HG03457 (cell line): Measurements from ENCODE around the gene CKM.
"Not testable (repeated sequence)": the region's sequence is repeated elsewhere in the genome, so short reads cannot be mapped to it uniquely, and the experiment has no call there.

ENCODE experiments used
- ATAC-seq: cut with Tn5 transposase; IDR thresholded peaks from one replicate; pipeline ENCODE4 v1.9.1; 2021; ENCODE audit warnings: moderate number of reproducible peaks; ENCODE audit not compliant: unreplicated experiment

The CKM gene

GRCh38 chr19:45349430-45349941 is 26.8 kb upstream of the CKM start:
- no peak for ATAC-seq

DNA sequence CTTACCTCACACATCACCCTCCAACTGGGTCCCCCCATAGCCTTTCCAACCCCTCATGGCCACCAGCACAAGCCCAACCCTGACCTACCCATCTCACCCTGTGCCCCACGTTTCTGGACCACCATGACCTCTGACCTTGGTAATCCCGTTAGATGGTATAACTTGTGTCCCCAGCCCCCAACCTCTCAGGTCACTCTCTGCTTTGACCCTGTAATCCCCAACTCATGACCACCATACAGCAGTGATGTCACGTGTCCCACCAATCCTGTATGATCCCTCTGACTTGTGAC is 26.4 kb upstream of the CKM start:
- ATAC-seq: no peak

DNA sequence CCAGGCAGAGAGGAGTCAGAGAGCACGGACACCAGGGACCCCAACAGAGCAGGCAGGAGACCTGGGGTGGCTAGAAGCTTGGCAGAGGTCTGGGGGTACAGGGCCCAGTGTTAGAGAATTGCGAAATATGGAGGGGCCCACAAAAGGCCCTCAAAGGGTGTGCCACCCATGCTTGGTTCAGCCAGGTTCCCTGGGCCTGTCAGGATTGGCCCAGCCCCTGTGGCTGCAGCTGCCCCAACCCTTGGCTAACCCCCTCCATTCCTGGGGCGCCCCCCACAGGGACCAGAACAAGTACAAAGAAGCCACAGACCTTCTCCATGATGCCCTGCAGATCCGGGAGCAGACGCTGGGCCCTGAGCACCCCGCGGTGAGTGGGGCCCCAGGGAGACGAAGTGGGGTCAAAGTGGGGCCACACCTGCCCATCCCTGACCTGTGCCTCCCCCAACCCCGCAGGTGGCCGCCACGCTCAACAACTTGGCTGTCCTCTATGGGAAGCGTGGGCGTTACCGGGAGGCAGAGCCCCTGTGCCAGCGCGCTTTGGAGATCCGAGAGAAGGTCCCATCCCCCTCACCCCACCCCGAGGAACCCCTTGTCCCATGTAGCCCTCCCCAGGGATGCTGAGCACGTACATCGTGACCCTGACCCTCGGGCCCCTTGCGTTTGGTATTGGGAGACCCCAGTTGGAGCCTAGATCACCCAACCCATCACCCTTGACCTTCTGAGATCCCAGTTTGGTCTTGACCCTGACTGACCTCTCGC is 25.9 kb upstream of the CKM start:
- ATAC-seq: no peak

DNA sequence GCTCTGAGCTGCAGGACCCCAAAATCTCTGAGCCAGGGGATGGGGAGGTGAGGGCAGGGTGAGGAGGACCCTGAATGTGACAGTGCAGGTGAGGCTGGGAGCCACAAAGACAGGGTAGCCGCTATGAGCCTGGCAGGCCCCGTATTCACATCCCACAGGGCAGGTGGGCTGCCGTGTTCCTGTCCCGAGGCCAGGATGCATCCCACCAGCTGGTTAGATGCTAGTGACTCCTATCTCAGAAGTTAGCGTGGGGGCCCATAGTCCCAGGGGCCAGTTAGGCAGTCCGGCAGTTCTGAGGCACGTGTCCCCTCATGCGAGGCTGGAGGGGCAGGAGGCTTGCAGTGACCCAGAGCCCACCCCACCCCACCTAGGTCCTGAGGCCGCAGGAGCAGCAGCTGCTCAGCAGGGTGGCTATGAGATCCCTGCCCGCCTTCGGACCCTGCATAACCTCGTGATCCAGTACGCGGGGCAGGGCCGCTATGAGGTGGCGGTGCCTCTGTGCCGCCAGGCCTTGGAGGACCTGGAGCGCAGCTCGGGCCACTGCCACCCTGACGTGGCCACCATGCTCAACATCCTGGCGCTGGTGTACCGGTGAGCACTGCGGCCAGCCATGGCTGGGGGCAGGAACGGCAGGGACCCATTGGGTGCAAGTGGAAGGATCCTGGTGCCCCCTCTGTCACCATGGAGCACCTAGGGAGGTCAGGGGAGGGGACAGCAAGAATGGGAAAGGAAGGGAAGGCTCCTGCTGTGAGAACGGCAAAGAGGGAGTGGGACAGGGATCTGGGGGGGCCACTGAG is 25.1 kb upstream of the CKM start:
- no peak for ATAC-seq

GRCh38 chr19:45346449-45346848 is 23.8 kb upstream of the CKM start:
- no peak for ATAC-seq

DNA sequence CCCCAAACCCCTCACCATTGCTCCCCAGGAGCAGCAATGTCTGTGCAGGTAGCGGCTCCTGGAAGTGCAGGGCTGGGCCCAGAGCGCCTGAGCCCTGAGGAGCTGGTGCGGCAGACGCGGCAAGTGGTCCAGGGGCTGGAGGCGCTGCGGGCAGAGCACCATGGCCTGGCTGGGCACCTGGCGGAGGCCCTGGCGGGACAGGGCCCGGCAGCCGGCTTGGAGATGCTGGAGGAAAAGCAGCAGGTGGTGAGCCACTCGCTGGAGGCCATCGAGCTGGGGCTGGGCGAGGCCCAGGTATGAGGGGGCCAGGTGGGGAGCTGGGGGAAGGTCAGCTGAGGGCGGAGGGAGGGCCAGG is 22.8 kb upstream of the CKM start:
- no peak for ATAC-seq

DNA sequence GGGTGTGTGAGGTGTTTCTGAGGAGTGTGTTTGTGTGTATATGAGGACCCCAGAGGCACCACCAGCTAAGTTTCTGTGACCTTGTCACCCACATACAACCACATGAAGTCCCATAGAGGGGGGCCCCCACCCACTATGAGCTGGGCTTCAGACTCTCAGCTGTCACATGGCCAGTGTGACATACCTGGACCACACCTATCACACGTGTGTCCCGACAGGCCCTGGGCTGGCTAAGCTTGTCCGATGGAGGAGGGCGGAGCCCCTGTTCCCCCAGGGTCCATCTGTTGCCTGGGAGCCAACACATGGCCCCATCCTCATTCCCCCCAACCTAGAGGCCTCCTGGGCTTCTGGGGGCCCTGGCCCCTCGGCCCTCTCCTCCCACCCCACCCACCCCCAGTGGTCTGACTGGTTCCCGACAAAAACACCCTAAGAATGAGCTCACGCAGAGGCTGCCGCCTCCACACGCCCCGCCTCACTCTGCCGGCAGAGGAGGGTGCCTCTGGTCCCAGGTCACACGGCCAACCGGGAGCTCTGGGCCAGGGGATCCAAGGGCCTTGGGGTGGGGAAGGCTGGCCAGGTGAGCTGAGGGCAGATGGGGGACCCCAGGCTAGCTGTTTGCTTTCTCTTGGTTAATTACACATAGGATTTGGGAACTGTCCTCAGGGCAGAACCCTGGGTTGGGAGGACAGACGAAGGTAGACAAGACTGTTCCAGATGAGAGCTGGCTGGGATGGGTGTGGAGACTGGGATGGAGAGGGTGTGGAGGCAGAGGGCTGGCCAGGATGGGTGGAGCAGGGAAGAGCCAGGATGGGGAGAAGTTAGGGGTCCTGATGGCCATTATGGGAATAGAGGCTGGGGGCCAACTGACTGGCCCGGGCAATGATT is 22.2 kb upstream of the CKM start:
- no peak for ATAC-seq

DNA sequence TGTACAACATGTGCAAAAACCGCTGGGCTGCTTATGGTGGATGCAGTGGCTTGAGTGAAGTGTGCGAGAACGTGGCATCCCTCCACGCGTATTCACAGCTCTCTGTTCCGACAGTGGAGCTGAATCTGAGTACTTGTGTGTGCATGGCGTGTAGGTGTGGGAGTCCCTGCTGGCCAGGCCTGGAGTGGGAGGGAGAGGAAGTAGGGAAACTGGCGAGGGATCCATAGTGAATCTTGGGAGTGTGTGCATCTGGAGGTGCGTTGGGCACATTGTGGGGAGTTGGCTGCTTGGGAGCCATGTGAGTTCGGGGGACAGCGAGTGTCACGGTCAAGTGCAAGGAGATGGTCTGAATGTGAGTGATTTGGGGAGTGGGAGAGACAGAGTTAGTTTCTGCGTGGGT is 20.2 kb upstream of the CKM start:
- ATAC-seq: no peak

DNA sequence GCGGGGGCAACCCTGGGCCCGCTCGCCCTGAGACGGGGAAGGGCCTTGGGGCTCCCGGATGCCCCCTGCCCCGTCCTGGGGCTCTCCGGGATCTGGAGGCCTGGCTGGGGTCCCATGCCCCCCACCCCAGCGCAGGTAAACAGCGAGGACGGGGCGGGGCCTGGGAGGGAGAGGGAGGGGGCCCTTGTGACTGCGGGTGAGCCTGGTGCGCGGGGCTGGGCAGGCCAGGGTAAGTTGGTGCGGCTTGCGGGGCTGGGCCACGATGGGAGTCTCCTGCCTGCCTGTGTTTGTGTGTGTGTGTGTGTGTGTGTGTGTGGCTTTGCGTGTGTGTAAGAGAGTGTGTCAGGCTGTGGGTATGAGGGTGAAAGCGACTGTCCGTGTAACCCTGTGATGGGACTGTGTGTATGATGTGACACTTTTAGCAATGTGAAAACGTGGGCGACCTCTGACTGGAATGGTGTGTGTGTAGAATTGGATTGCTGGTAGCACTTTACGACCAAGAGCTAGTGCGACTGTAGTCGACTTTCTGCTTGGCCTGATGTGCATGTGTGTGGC is 18.3 kb upstream of the CKM start:
- ATAC-seq: no peak

- no peak for ATAC-seq
Observed at GRCh38 chr19:45340232-45340898, 17.7 kb upstream of the CKM start, which contains the start of gene KLC3. KLC3 (plus strand) TSS chr19:45340750; CDS start chr19:45345542, 4,792 bp downstream.

DNA sequence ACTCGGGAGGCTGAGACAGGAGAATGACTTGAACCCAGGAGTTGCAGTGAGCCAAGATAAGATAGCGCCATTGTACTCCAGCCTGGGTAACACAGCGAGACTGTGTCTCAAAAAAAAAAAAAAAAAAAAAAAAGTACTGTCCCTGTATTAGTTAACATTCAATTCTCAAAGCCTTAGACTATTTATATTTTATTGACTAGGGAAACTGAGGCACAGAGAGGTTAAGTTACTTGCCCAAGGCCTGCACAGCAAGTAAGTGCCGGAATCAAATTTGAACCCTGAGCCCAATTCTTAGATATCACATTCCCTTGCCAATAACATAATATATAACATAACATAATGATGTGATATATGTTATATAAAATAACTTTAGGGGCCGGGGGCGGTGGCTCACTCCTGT is 17.0 kb upstream of the CKM start:
- ATAC-seq: no peak

GRCh38 chr19:45336696-45337251 is 14.1 kb upstream of the CKM start:
- no peak for ATAC-seq

GRCh38 chr19:45334881-45335280 is 12.2 kb upstream of the CKM start:
- ATAC-seq: not testable (repeated sequence)

- ATAC-seq: no peak
Observed at GRCh38 chr19:45333609-45334303, 11.1 kb upstream of the CKM start.

DNA sequence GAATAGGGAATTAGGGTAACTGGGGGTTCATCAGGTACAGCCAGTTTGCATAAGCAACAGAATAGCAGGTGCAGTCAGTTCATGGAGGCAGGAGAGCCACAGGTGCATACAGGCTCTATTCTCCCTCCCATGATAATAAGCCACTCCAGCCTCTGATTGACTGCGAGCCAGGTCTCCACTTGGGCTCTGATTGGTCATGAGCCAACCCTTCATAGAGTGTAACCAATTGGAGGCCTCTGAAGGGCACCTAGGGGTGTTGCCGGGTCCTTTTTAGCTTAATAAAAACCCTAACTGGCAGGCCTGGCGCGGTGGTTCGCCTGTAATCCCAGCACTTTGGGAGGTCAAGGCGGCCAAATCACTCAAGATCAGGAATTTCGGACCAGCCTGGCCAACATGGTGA is 8.7 kb upstream of the CKM start:
- no peak for ATAC-seq

DNA sequence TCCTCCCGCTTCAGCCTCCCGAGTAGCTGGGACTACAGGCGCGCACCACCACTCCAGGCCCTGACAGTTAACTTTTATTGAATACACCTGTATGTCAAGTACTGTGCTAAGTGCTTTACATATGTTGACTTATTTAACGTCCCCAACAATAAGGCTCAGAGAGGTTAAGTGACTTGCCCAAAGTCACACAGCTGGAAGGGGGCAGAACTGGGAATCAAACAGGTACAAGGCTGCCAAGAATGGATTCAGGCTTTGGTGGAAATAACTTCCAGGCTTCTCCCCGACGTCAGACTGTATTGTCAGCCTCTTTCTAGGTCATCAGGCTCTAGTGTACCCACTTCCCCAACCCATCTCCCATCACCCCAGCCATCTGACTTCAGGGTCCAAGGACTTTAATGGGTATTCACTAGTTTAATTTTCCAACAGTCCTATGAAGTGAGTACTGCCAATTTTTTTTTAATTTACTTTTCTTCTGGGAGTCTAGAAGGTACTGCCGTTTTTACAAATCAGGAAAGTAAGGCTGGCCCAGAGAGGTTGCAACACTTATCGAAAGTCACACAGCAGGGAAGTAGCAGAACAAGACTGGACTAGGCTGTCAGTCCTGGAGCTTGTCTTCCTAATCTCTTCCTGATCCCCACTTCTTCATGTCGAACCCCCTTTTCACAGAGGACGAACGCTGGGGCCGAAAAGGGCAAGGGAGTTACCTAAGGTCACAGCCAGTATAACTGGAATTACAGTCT is 4.9 kb upstream of the CKM start:
- no peak for ATAC-seq

DNA sequence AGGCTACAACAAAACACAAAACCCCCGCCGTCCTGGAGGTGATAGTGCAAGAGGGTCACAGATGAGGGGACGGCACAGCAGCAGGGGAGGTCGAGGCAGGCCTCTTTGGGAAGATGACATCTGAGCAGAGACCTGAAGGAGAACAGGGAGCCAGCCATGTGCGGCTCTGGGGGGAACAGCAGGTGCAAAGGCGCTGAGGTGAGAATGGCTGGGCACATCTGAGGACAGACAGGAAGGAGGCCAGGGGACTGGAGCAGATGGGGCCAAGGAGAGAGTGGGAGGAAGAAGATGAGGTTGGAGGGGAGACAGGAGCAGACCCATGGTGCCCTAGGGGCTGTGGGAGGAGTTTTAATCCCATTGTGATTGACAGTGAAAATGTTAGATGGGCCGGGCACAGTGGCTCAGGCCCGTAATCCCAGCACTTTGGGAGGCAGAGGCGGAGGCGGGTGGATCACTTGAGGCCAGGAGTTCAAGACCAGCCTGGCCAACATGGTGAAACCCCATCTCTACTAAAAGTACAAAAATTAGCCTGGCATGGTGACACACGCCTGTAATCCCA is 1.8 kb upstream of the CKM start:
- ATAC-seq: no peak

GRCh38 chr19:45323671-45324081 is 1.0 kb upstream of the CKM start:
- ATAC-seq: no peak

DNA sequence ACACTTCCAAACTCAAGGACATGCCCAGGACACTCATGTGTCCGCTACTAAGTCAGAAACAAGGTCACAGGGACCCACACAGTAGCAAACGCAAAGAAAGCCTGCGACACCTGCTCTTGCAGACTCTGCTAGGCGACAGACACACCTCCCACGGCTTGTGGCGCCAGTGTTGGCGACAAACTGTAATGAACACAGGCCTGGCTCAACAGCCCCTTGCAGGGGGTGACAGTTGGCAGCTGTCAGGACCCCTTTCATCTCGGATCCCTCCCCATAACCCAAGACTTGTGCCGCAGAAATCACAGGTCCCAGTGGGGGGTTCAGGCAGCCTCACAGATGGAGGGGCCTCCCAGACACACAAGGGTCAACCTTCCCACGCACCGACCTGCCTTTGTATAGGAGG is 364 bp downstream of the CKM start:
- ATAC-seq: no peak
